Muscle layer of duodenum (tissue), 2 donors: ENCODE data around the gene PXT1.

ENCODE experiments used
- H3K27ac ChIP-seq: one replicate; pipeline ENCODE4 v1.7.0; 2013; ENCODE audit warnings: mild to moderate bottlenecking, low read length
- H3K27me3 ChIP-seq: one replicate; pipeline ENCODE4 v1.7.0; 2013; ENCODE audit warnings: low read depth, mild to moderate bottlenecking, control low read depth, low read length
- H3K36me3 ChIP-seq, 2 donors: one replicate each; pipeline ENCODE4 v1.7.0; 2013; ENCODE audit warnings: low read length in 2 of 2, control low read depth in 1 of 2, mild to moderate bottlenecking in 1 of 2; ENCODE audit not compliant: insufficient read depth in 2 of 2, control insufficient read depth in 1 of 2
- H3K4me1 ChIP-seq, 2 donors: one replicate each; pipeline ENCODE4 v1.7.0; 2013; ENCODE audit warnings: low read length in 2 of 2, mild to moderate bottlenecking in 2 of 2, control low read depth in 1 of 2, moderate library complexity in 1 of 2; ENCODE audit not compliant: insufficient read depth in 2 of 2, control insufficient read depth in 1 of 2
- H3K4me3 ChIP-seq, 2 donors: one replicate each; pipeline ENCODE4 v1.7.0; 2013; ENCODE audit warnings: low read length in 2 of 2, low read depth in 1 of 2, mild to moderate bottlenecking in 1 of 2
- H3K9me3 ChIP-seq, 2 donors: one replicate each; pipeline ENCODE4 v1.7.0; 2013; ENCODE audit warnings: low read length in 2 of 2, control low read depth in 1 of 2, mild to moderate bottlenecking in 1 of 2; ENCODE audit not compliant: control insufficient read depth in 1 of 2
- donor health status: healthy.

Gene PXT1

DNA sequence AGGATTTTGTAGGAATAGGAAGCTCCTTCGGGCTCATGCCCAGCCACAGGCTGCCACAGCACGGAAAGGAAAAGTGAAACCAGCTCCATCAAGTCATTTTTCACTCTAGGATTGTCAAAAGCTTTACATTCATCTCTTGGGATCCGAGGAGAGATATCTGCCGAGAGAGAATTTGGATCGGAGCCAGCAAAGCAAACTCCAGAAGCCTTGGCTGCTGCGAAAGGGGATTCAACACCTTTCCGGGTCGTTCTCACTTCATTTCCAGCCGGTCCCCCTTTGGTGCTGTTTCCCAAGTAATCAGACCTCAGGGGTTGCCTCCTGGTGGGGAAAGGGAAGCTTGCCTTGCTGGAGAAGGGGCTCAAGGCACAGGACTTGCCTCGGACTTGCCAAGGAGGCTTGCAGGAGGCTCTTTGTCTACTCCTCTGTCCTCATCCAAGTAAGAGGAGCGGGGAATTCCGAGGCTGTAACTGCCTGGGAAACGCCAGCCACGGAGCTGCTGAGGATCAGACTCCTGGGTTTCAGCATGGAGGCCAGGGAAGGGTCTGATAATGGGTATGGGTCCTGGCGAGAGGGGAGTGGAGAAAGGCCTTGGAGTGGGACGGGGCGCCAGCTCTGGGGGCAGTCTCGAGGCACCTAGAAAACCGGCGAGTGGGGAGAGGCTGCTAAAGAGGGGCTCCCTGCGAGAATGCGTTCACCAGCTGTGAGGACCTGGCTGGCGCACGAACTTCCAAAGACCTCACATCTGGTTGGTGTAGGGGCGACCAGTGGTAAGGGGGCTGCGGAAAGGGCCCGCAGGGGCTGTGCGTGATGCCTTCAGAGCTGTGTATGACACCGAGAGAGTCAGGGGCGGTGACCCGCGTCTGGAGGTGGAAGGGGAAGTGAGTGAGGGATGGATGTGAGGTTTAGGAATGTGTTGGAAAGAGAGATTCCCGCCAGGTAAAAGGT is 55.9 kb downstream of the PXT1 start:
- Histone ChIP-seq H3K9me3 (no peaks in the 10 kb centered on the region), H3K36me3 (no peaks in the 10 kb centered on the region), H3K4me3 (peak overlapping the region; percentile 78 to 94), H3K27me3 (no peaks in the 10 kb centered on the region), H3K4me1 (peaks cover 0 to 7% of the 10 kb centered on the region in 2 donors), H3K27ac (peak overlapping the region; percentile 77)

GRCh38 chr6:36384095-36384494 is 58.6 kb downstream of the PXT1 start:
- Histone ChIP-seq H3K27ac (no peak overlapping the region), H3K27me3 (no peaks in the 10 kb centered on the region), H3K9me3 (no peaks in the 10 kb centered on the region), H3K36me3 (no peaks in the 10 kb centered on the region), H3K4me1 (peaks cover 0 to 7% of the 10 kb centered on the region in 2 donors), H3K4me3 (no peak overlapping the region)

DNA sequence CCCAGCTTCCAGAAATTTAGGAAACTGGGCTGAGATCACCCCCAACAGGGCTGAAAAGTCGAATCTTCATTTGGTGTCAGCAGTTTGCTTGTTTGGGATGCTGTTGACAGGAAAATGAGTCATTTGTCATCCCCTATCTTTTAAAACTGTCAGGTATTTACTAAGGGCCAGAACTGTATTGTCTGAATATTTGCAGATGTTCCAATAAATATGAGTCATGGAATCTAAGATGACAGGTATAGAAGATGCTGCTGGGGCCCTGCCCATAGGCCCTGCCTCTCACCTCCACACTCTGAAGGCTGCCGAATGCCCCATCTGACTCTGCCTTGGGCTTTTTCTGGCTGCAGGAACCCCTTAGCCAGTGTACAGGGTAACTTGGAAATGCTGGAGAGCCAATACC is 59.0 kb downstream of the PXT1 start:
- Histone ChIP-seq H3K27me3 (no peaks in the 10 kb centered on the region), H3K9me3 (no peaks in the 10 kb centered on the region), H3K36me3 (no peaks in the 10 kb centered on the region), H3K4me3 (no peak overlapping the region), H3K27ac (no peak overlapping the region), H3K4me1 (peaks cover 0 to 7% of the 10 kb centered on the region in 2 donors)

- Histone ChIP-seq H3K36me3 (no peaks in the 10 kb centered on the region), H3K4me3 (no peak overlapping the region), H3K27me3 (no peaks in the 10 kb centered on the region), H3K27ac (no peak overlapping the region), H3K9me3 (no peaks in the 10 kb centered on the region), H3K4me1 (peaks cover 0 to 3% of the 10 kb centered on the region in 2 donors)
These were observed 59.7 kb downstream of the PXT1 start for GRCh38 chr6:36382976-36383375.

- H3K27me3 ChIP-seq, result no peaks in the 10 kb centered on the region
- no peaks in the 10 kb centered on the region for H3K4me1 ChIP-seq
- no peak overlapping the region for H3K27ac ChIP-seq
These were observed 60.9 kb downstream of the PXT1 start for GRCh38 chr6:36381502-36382389.

DNA sequence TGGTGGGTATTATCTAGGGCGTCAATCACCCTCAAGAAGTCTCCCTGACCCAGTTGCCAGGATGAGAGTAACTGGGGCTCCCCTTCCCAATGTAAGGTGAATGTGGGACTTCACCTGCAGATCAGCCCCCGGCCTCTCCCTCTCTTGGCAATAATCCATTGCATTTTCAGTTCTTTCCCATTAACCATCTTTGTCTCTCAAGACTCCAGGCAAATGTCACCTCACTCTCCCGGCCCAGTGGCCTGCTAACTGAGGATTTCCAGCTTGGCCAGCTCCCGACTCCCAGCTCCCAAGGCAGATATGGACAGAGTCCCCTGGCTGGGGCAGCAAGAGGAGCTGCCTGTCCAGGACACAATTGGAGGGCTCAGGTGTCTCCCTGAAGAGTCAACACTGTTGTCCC is 62.5 kb downstream of the PXT1 start:
- Histone ChIP-seq H3K27me3 (no peaks in the 10 kb centered on the region), H3K9me3 (no peaks in the 10 kb centered on the region), H3K4me1 (no peaks in the 10 kb centered on the region), H3K4me3 (no peak overlapping the region), H3K36me3 (no peaks in the 10 kb centered on the region), H3K27ac (no peak overlapping the region)

More at GRCh38 chr6:36381502-36382389, 60.9 kb downstream of the PXT1 start:
- Histone ChIP-seq H3K9me3 (no peaks in the 10 kb centered on the region), H3K4me3 (no peak overlapping the region), H3K36me3 (no peaks in the 10 kb centered on the region)

GRCh38 chr6:36378936-36379335 is 63.7 kb downstream of the PXT1 start:
- no peaks in the 10 kb centered on the region for H3K27me3 ChIP-seq
- no peaks in the 10 kb centered on the region for H3K9me3 ChIP-seq
- H3K4me3 ChIP-seq, result no peak overlapping the region
- no peaks in the 10 kb centered on the region for H3K36me3 ChIP-seq
- no peak overlapping the region for H3K27ac ChIP-seq
- H3K4me1 ChIP-seq, result no peaks in the 10 kb centered on the region

DNA sequence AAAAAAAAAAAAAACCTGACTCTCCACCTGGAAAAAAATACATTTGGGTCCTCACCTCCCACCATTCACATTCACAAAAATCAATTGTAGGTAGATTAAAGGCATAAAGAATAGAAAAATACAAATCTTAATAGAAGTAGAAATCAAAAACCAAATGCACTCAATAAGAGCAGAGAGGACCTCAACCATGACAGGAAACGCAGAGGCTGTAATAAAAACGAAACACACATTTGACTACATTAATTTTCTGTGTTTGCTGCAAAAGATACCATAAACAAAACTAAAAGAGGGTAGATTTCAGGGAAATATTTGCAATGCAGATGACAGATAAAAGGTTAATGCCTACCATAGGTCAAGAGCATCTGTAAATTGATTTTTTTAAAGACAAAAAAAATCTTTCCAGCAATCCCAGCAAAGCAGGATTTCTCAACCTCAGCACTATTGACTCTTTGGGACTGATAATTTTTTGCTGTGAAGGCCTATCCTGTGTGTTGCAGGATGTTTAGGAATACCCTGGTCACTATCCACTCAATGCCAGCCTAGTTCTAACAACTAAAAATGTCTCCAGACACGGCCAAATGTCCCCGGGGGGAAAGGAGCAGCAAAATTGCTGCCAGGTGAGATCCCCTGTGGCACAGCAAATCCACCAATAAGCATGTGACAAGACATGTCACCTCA is 64.3 kb downstream of the PXT1 start:
- Histone ChIP-seq H3K27ac (no peak overlapping the region), H3K27me3 (no peaks in the 10 kb centered on the region), H3K4me1 (no peaks in the 10 kb centered on the region), H3K4me3 (no peak overlapping the region), H3K36me3 (no peaks in the 10 kb centered on the region), H3K9me3 (no peaks in the 10 kb centered on the region)

DNA sequence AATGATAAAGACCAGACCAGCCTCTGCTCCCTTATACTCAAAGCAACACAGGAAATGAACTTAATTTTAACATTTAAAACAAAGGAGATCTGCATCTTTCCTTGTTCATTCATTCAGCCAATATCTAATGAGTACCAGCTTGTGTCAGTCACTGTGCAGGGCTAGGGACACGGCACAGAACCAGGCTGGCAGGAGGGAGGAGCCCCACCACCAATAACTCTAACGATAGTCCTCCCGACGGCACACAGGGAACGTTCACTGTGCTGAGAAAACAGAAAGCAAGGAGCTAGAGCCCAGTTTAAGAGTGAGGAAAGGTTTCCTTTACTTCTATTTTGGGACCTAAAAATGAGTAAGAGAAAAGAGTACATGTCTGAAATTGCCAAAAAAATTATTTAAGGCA is 65.1 kb downstream of the PXT1 start:
- Histone ChIP-seq H3K4me1 (no peaks in the 10 kb centered on the region), H3K27me3 (no peaks in the 10 kb centered on the region), H3K9me3 (no peaks in the 10 kb centered on the region), H3K36me3 (no peaks in the 10 kb centered on the region), H3K4me3 (no peak overlapping the region), H3K27ac (no peak overlapping the region)

- Histone ChIP-seq H3K27ac (no peak overlapping the region), H3K9me3 (no peaks in the 10 kb centered on the region)
These were observed 65.9 kb downstream of the PXT1 start for GRCh38 chr6:36376742-36377141.

GRCh38 chr6:36376183-36376582 is 66.5 kb downstream of the PXT1 start:
- Histone ChIP-seq H3K36me3 (no peaks in the 10 kb centered on the region), H3K9me3 (no peaks in the 10 kb centered on the region)

More at GRCh38 chr6:36376742-36377141, 65.9 kb downstream of the PXT1 start:
- Histone ChIP-seq H3K4me1 (no peaks in the 10 kb centered on the region), H3K27me3 (no peaks in the 10 kb centered on the region), H3K36me3 (no peaks in the 10 kb centered on the region), H3K4me3 (no peak overlapping the region)

More at GRCh38 chr6:36376183-36376582, 66.5 kb downstream of the PXT1 start:
- no peak overlapping the region for H3K27ac ChIP-seq
- no peaks in the 10 kb centered on the region for H3K4me1 ChIP-seq
- H3K27me3 ChIP-seq, result no peaks in the 10 kb centered on the region
- H3K4me3 ChIP-seq, result no peak overlapping the region
